Urinary bladder (tissue), 4 donors: ENCODE measurements around the gene RIPOR3. TPM values are rescaled to one million over a fixed set of nuclear protein-coding genes. Genes with fewer than 3 reads are reported as not detected.
"Not testable (repeated sequence)": the region's sequence is repeated elsewhere in the genome, so short reads cannot be mapped to it uniquely, and the experiment has no call there.

Source experiments
- DNase-seq: peaks from one replicate; pipeline ENCODE4 v3.0.0-alpha.2; 2015; ENCODE audit errors: extremely low spot score
- H3K27ac ChIP-seq: one replicate; pipeline ENCODE4 v1.5.1; 2013; ENCODE audit warnings: low read depth, mild to moderate bottlenecking, moderate library complexity
- H3K36me3 ChIP-seq: one replicate; pipeline ENCODE4 v1.6.1; 2013; ENCODE audit warnings: mild to moderate bottlenecking, moderate library complexity; ENCODE audit not compliant: insufficient read depth
- H3K4me1 ChIP-seq: one replicate; pipeline ENCODE4 v1.6.1; 2013; ENCODE audit warnings: mild to moderate bottlenecking, moderate library complexity; ENCODE audit not compliant: insufficient read depth
- H3K4me3 ChIP-seq: one replicate; pipeline ENCODE4 v1.5.1; 2013; ENCODE audit warnings: low read depth, low read length
- WGBS: extraction: QIAGEN DNeasy Blood & Tissue Kit; methylation state at CpG from one replicate; pipeline ENCODE4 v1.1.7; 2013; 5-methylcytosine and 5-hydroxymethylcytosine counted together
- polyA plus RNA-seq: library from polyadenylated mRNA; stranded (reverse); fragments of 200-250 nt; gene quantifications from one replicate; pipeline ENCODE4 v1.2.3, GENCODE V29; 2013
- total RNA-seq: library from RNA; depleted of rRNA; stranded (reverse); fragments of >200 nt; gene quantifications from one replicate; pipeline ENCODE4 v1.2.3, GENCODE V29; 2014
- donor health status: healthy with polysubstance abuse.
- donor health status: healthy.

RIPOR3 gene
- total and polyA plus RNA-seq, 2 donors = 8.2 to 15.0 TPM

DNA sequence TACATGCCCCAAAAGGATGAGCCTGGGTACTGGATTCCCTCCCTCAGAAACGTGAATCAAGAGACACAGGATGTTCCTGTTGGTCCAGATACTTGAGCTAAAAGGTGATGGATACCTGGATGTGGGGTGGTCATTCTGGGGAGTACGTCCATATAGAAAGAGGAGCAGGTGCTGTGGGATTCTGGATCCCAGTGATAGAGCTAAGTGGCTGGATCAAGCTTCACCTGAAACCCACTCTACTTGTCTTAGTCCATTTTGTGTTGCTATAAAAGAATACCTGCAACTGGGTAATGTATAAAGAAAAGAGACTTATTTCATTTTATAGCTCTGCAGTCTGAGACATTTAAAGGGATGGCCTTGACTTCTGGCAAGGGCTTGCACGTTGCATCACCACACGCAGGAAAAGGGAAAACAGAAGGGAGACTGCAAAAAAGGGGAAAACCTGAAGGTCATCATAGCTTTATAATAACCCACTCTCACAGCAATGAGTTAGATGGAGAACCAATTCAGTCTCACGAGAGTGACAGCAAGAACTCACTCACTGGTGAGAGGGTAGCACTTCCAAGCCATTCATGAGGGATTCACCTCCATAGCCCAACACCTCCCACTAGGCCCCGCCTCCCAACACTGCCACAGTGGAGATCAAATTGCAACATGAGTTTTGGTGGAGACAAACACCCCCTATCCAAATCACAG lies 31.2 kb downstream of the RIPOR3 start:
- Histone ChIP-seq H3K4me3 (no peak overlapping the region), H3K27ac (peak overlapping the region; percentile 48), H3K4me1 (peaks cover 4% of the 10 kb centered on the region), H3K36me3 (no peaks in the 10 kb centered on the region)
- WGBS = 91% methylated on average over 6 of the region's 6 CpGs
- DNase-seq = no peak

DNA sequence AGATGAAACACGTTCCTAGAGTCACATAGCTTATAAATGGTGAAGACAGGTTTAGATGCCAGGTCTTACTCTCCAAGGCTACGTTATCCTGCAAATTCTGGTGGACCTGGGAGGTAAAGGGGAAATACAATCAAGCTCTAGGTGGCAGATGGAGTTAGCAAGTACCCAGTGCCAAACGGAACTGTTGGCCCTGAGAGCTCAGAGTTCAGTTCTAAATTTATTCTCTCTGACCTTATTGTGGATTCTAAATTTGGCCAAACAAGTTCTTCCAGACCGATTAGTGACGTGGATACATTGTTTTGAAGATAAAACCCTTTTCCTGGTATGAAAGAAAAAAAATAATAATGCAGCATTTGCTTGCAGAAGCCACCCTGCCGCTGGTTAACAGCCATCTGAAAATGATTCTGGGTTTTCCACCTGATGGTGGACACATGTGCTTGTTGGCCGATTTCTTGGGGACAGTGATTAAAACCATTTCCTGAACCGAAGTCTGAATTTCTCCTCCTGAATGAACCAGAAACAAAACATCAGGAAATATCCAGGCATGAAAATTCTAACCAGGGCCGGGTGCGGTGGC lies 32.5 kb downstream of the RIPOR3 start:
- no peak for DNase-seq
- no peak overlapping the region for H3K27ac ChIP-seq
- no peaks in the 10 kb centered on the region for H3K36me3 ChIP-seq
- H3K4me1 ChIP-seq = peaks cover 4% of the 10 kb centered on the region
- 50% methylated on average over 10 of the region's 10 CpGs for WGBS
- H3K4me3 ChIP-seq = no peak overlapping the region

DNA sequence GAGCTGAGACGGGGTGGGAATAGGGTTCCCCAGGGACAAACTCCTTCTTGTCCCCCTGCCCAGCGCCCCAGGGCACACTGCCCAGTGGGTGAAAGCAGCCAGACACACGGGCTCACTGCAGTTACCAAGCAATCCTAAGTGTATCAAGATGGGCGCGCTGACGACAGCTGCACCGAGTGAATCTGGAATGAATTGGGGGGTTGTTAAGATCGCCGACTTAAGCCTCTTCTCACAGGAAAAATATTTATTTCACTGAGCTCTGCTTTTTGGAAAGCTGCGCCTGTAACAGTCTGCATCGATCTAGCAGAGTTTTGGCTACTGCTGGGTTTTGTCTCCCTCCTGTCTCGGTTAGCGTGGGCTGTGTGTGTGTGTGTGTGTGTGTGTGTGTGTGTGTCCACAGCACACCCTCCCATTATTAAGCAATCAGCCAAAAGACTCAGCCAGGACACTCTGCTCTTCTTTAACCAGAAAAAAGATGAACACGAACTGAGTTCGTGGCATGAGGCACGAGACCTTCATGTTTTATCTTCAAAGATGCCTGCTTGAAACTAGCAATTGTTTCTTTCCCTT lies 35.9 kb downstream of the RIPOR3 start:
- WGBS = 20% methylated on average over 16 of the region's 16 CpGs
- no peak overlapping the region for H3K4me3 ChIP-seq
- H3K4me1 ChIP-seq = peaks cover 3% of the 10 kb centered on the region

DNA sequence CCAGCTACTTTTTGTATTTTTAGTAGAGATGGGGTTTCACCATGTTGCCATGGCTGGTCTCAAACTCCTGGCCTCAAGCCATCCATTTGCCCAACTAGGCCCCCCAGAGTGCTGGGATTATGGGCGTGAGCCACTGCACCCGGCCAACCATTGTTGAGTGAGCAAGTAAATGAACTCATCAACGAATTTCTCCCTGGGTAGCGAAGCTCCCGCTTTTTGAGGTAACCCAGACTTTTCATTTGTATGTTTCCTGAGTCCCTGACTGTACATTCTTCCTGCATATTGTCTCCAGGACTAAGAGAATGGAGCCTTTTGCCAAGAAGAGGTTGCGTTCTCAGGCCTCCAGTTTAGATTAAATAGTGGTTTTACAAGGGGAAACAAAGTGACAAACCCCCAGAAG lies 36.4 kb downstream of the RIPOR3 start:
- Histone ChIP-seq H3K27ac (peak overlapping the region; percentile 84), H3K36me3 (no peaks in the 10 kb centered on the region), H3K4me3 (no peak overlapping the region), H3K4me1 (peaks cover 3% of the 10 kb centered on the region)
- DNase-seq = no peak
- 26% methylated on average over 6 of the region's 6 CpGs for WGBS

More for the DNA sequence above, 35.9 kb downstream of the RIPOR3 start:
- Histone ChIP-seq H3K36me3 (no peaks in the 10 kb centered on the region), H3K27ac (peak overlapping the region; percentile 84)
- DNase-seq = peak; percentile 85

DNA sequence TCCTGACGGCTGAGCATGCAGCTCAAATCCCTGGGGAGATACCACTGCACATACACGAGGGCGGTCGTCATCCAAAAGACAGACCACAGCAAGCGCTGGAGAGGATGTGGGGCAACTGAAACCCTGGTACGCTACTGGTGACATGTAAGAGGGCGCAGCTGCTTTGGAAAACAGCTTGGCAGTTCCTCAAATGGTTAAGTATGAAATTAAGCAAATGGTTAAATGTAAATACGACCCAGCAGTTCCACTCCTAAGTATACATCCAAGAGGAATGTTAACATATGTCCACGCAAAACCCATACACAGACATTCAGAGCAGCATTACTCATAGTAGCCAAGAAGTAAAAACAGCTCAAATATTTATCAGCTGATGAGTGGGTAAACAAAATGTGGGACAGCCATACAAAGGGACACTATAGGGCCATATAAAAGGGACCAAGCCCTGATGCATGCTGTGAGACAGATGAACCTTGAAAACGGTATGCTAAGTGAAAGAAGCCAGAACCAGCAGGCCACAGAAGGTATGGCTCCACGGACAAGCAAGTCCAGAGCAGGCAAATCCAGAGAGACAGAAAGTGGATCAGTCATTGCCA lies 38.5 kb downstream of the RIPOR3 start:
- Histone ChIP-seq H3K4me1 (peaks cover 2% of the 10 kb centered on the region), H3K4me3 (no peak overlapping the region), H3K36me3 (no peaks in the 10 kb centered on the region), H3K27ac (no peak overlapping the region)
- DNase-seq = no peak
- WGBS = 73% methylated on average over 11 of the region's 11 CpGs

DNA sequence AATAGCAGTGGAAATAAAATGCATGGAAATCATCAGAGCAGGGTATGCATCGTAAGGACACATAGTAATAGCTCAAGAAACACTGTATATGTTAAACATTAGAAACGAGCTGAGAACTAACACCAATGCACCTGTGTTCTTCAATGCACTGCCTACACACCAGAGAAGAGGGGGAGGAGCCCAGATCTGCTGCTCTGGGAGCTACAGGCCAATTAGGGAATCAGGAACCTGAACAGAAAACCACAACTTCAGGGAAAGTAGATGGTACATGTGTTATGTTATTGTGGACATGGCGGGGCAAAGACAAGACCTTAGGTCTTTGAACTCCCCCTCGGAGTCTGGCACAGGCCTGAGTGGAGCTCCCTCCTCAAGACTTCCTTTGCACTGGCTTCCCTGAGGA lies 39.7 kb downstream of the RIPOR3 start:
- Histone ChIP-seq H3K36me3 (no peaks in the 10 kb centered on the region), H3K4me1 (peaks cover 2% of the 10 kb centered on the region), H3K4me3 (no peak overlapping the region), H3K27ac (no peak overlapping the region)
- WGBS = 90% methylated on average over 4 of the region's 4 CpGs
- no peak for DNase-seq

DNA sequence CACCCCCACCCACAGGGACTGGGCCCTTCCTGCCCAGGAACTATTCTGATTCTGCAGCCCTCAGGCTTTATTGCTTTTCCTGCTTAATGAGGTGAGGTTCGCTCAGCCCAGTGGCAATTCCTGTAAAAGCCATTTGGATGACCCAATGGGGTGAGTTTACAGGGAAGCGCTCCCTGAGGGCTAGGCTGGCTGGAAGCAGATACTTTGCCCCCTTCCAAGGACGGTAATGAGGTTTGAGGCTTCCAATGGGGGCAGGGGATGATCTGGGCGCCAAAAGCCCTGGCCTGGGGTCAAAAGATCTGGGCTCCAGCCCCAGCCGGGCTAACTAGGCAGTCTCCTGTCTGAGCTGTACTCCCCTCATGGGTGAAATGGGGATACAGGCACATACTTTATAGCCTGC lies 41.8 kb downstream of the RIPOR3 start:
- no peak for DNase-seq
- WGBS = 67% methylated on average over 5 of the region's 5 CpGs
- Histone ChIP-seq H3K4me3 (no peak overlapping the region), H3K4me1 (peaks cover 2% of the 10 kb centered on the region), H3K27ac (no peak overlapping the region), H3K36me3 (no peaks in the 10 kb centered on the region)

DNA sequence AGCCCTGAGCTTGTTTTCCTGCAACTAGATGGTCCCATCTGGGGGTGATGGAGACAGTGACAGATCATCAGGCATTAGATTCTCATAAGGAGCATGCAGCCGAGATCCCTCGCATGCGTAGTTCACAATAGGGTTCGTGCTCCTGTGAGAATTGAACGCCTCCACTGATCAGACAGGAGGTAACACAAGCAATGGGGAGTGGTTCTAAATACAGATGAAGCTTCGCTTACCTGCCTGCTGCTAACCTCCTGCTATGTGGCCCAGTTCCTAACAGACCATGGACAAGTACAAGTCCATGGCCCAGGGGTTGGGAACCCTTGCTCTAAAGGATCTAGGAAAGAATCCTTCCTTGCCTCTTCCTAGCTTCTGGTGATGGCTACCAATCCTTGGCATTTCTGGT lies 42.7 kb downstream of the RIPOR3 start:
- DNase-seq = no peak
- H3K27ac ChIP-seq = no peak overlapping the region
- 96% methylated on average over 6 of the region's 6 CpGs for WGBS
- no peak overlapping the region for H3K4me3 ChIP-seq
- no peaks in the 10 kb centered on the region for H3K36me3 ChIP-seq
- H3K4me1 ChIP-seq = peaks cover 2% of the 10 kb centered on the region

DNA sequence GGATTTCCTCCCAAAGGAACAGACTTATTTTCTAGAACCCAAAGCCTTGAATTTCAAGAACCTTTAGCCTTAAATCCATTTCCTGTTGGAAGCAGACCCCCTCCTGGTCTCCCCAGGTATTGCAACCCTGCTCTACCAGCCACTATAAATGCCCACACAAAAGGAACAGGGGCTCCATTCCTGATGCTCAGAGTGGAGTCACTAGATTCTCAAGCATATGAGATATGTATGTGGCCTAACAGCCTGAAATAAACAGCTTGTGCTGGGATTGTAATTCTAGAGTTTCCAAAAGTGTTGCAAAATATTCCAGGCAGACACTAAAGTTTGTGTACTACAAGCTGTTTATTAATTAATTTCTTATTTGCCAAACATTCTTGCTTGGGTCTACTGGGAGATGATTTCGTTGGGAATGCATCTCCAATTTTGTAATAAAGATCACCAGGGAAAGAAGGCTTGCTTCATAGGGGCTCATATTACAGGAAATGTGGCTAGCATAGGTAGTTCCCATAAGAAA lies 44.8 kb downstream of the RIPOR3 start:
- H3K4me1 ChIP-seq = peaks cover 2% of the 10 kb centered on the region
- peak overlapping the region; percentile 57 for H3K27ac ChIP-seq
- H3K36me3 ChIP-seq = no peaks in the 10 kb centered on the region
- no peak for DNase-seq
- H3K4me3 ChIP-seq = no peak overlapping the region
- WGBS = 47% methylated on average over 1 of the region's 1 CpG

DNA sequence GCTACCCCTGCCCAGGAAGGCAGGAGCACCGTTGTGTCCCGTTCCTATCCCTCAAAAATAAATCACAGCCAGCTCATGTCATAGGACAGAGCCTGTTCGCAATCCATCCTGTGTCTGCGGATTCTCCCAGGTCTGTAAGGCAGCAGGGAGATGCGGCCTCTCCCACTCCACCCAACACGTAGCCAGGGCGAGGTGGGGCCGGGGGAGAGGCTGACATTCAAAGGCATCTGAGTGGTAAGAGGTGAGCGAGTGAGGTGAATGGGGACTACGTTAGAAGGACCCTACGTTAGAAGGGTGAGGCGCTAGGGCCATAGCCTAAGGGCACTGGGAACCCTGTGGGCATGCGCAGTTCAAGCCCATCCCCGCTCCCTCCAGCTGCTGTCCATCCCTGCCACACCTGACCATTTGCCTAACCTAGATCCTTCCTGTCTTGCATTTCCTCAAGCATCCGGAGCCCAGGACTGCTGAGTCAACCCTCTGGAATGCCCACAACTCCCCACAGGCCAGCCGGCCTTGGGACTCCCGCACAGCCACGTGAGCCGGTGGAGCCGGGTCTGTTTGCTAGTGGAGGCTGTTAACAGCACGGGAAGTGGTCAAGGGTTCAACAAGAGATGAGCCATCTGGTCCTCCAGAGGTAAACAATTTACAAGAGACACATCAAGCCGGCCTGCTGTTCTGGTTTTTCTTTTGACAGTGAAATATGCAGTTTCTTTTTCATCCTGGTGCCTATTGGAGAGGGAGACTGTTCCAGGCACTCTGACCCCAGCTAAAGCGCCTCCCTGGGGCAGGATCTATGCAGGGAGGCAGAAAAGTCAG lies 45.9 kb downstream of the RIPOR3 start:
- H3K27ac ChIP-seq = peak overlapping the region; percentile 48
- peaks cover 2% of the 10 kb centered on the region for H3K4me1 ChIP-seq
- H3K4me3 ChIP-seq = no peak overlapping the region
- H3K36me3 ChIP-seq = no peaks in the 10 kb centered on the region
- WGBS = 29% methylated on average over 23 of the region's 23 CpGs
- peak; percentile 86 for DNase-seq

DNA sequence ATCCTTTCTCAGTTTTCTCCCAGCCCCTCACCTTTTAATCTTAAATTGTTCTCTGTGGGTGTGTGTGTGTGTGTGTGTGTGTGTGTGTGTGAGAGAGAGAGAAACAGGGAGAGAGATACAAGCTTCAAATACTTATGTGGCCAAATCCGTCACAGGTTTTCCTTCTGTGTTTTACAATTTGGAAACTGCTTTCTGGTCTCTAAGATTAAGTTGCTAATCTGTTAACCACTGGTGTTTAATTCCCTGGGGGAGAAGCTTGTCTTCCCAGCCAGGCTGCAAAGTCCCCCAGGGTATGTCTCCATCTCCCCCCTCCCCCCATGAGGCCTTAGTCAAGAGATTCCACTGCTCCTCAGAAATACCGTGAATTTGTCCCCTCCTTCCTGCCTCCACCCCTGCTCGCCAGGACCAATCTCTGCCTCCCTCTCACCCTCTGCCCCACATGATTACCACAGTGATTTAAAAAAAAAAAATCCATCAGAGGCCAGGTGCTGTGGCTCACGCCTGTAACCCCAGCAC lies 49.0 kb downstream of the RIPOR3 start:
- Histone ChIP-seq H3K27ac (peak overlapping the region; percentile 32), H3K4me1 (peaks cover 2% of the 10 kb centered on the region), H3K4me3 (no peak overlapping the region), H3K36me3 (no peaks in the 10 kb centered on the region)
- DNase-seq = no peak
- WGBS = 50% methylated on average over 4 of the region's 4 CpGs

DNA sequence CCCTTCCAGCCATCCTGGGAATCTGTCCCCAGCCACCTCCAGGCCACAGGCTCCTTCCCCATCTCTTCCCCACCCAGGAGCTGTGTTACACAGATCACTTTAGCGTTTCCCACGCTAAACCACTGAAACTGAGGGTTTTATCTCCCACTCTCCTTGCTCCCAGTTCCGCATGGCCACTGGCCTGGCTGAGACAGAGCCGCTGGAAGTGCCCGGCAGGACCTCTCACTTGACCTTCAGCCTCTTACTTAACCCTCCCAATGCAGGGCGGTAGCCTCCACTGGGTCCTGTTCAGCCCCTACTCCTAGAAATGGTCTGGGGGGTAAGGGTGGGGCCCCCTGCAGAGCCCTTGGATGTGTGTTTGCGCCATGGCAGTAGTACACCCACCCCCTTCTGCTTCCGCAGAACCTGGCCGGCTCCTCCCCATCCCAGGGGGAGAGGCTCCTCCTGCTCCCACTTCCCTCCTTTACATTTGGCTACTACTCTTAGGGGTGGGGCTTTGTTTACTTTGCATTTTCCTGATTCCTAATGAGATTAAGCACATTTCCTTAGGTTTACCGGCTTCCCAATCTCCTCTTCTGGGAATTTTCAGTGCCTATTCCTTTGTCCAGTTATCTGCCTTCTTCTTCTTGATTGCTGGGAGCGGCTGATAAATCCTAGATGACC lies 49.6 kb downstream of the RIPOR3 start:
- WGBS = 65% methylated on average over 9 of the region's 11 CpGs
- H3K27ac ChIP-seq, H3K36me3 ChIP-seq, H3K4me3 ChIP-seq, DNase-seq, H3K4me1 ChIP-seq: not testable (repeated sequence)
